ENCODE results near the gene PPDPF. TPM values are rescaled to one million over a fixed set of nuclear protein-coding genes. Genes with fewer than 3 reads are reported as not detected.

Gene PPDPF
- total and polyA plus RNA-seq, 2 of the 8 experiments (the other 6 are each of a cell fraction or from before 2014, with no cell fraction given) = 30.5 to 138 TPM

GRCh38 chr20:63487116-63487764, 33.3 kb upstream of the PPDPF start (continued):
- TF ChIP-seq RBBP5 (IDR thresholded peaks at IDR 0.05; ENCODE audit: borderline replicate concordance, low read depth, low read length) = no peak
- TF ChIP-seq JUND (IDR thresholded peaks at IDR 0.05; ENCODE audit: low read length) = no peak
- no peak for TF ChIP-seq SP1 (IDR thresholded peaks at IDR 0.05; ENCODE audit: low read depth, low read length)
- TF ChIP-seq TBP (IDR thresholded peaks at IDR 0.05; ENCODE audit: low read depth, low read length) = no peak
- TF ChIP-seq POLR2A (IDR thresholded peaks at IDR 0.05; ENCODE audit: control extremely low read depth in 1 of 2, low read depth in 2 of 2, low read length in 2 of 2) = no peak
- TF ChIP-seq BRCA1 (IDR thresholded peaks at IDR 0.05; ENCODE audit: low read depth, low read length) = no peak

All from H1 (cell line).